A549 (cell line): ENCODE data around the gene BHLHE23. TPM values are rescaled to one million over a fixed set of nuclear protein-coding genes. Genes with fewer than 3 reads are reported as not detected.

Source experiments
- ATAC-seq, 2 experiments: fragments of 200-7000 bp in 1 of 2; fragments of >200 bp in 1 of 2; cut with Nextera tagmentation in 1 of 2; cut with Tn5 transposase in 1 of 2; 3 replicates each; pipeline versions ENCODE4 v1.8.0 to v1.9.1; 2018 to 2020; ENCODE audit warnings: mild to moderate bottlenecking in 1 of 2, moderate library complexity in 1 of 2
- CTCF ChIA-PET: fragments of 300-600 bp; sonication (Branson Sonifier 250); formaldehyde crosslinking; extraction: SDS; loops from one replicate; lab custom pipeline; 2021; ENCODE audit warnings: antibody characterized with exemption, inconsistent platforms; lab: Yijun Ruan, JAX
- POLR2A ChIA-PET: fragments of 350-600 bp; formaldehyde crosslinking; extraction: SDS; loops from one replicate; lab custom pipeline; 2021; ENCODE audit warnings: antibody characterized with exemption, inconsistent platforms; lab: Yijun Ruan, JAX
- DNase-seq, 2 experiments: peaks; one replicate each; pipeline versions ENCODE4 v3.0.0 to v3.0.0-alpha.2; 2011 to 2016; ENCODE audit warnings: low read depth in 1 of 2, low spot score in 1 of 2
- FAIRE-seq: peaks from 2 replicates; lab custom pipeline; 2011; peaks lifted over from hg19 to GRCh38; lab: Jason Lieb, UNC
- H3K27ac ChIP-seq, 2 experiments: fragments of >200 bp; sonication (Bioruptor Twin); formaldehyde crosslinking; 3 replicates each; pipeline ENCODE4 v1.5.1; 2016 to 2017
- H3K4me1 ChIP-seq: fragments of >200 bp; sonication (Bioruptor Twin); formaldehyde crosslinking; 3 replicates; pipeline ENCODE4 v1.6.1; 2016
- H3K4me2 ChIP-seq: fragments of >200 bp; sonication (Bioruptor Twin); formaldehyde crosslinking; 3 replicates; pipeline ENCODE4 v1.6.1; 2016
- H3K4me3 ChIP-seq: fragments of >200 bp; sonication (Bioruptor Twin); formaldehyde crosslinking; 3 replicates; pipeline ENCODE4 v1.5.1; 2016
- H3K9me3 ChIP-seq: fragments of >200 bp; sonication (Bioruptor Twin); formaldehyde crosslinking; 3 replicates; pipeline ENCODE4 v1.6.1; 2016
- BCL3 ChIP-seq: fragments of >200 bp; sonication (Bioruptor Twin); formaldehyde crosslinking; IDR thresholded peaks from 3 replicates; pipeline ENCODE4 v1.6.1; 2016
- CEBPB ChIP-seq, 2 experiments: fragments of >200 bp in 1 of 2; sonication (Bioruptor Twin) in 1 of 2; formaldehyde crosslinking in 1 of 2; IDR thresholded peaks; 2 replicates each; pipeline ENCODE4 v1.6.1; 2012 to 2016
- CHD2 ChIP-seq: fragments of 150-350 bp; IDR thresholded peaks from 2 replicates; pipeline ENCODE4 v1.6.1; 2014; ENCODE audit warnings: low read length; ENCODE audit not compliant: partially characterized antibody
- CHD4 ChIP-seq: fragments of 200-600 bp; sonication (generic); IDR thresholded peaks from 2 replicates; pipeline ENCODE4 v1.6.1; 2016; ENCODE audit warnings: antibody characterized with exemption, mild to moderate bottlenecking, borderline replicate concordance
- EHF ChIP-seq: fragments of 250-450 bp; sonication (Bioruptor Pico); IDR thresholded peaks from 2 replicates; pipeline ENCODE4 v1.5.0; 2020; ENCODE audit warnings: mild to moderate bottlenecking
- EHMT2 ChIP-seq: fragments of 200-600 bp; sonication (generic); IDR thresholded peaks from 2 replicates; pipeline ENCODE4 v1.6.1; 2016; ENCODE audit warnings: antibody characterized with exemption, low read depth, mild to moderate bottlenecking, moderate library complexity
- ELK1 ChIP-seq: fragments of 150-350 bp; IDR thresholded peaks from 2 replicates; pipeline ENCODE4 v1.6.1; 2014; ENCODE audit warnings: low read depth, mild to moderate bottlenecking, low read length
- EP300 ChIP-seq, 2 experiments: fragments of >200 bp; sonication (Bioruptor Twin); formaldehyde crosslinking; IDR thresholded peaks; 2 replicates in 1 of 2; 3 replicates in 1 of 2; pipeline ENCODE4 v1.6.1; 2016 to 2017
- FOSB ChIP-seq: fragments of 250-450 bp; sonication (Bioruptor Pico); IDR thresholded peaks from 2 replicates; pipeline ENCODE4 v1.5.0; 2020; ENCODE audit warnings: mild to moderate bottlenecking, moderate library complexity
- FOXS1 ChIP-seq: fragments of 250-450 bp; sonication (Bioruptor Pico); IDR thresholded peaks from 2 replicates; pipeline ENCODE4 v1.5.0; 2020; ENCODE audit warnings: mild to moderate bottlenecking, moderate library complexity
- HES2 ChIP-seq: fragments of >200 bp; sonication (Bioruptor Twin); formaldehyde crosslinking; IDR thresholded peaks from 2 replicates; pipeline ENCODE4 v1.6.1; 2016
- JUN ChIP-seq, 2 experiments: fragments of >200 bp; sonication (Bioruptor Twin); formaldehyde crosslinking; IDR thresholded peaks; 2 replicates in 1 of 2; 3 replicates in 1 of 2; pipeline ENCODE4 v1.6.1; 2016 to 2017
- MAX ChIP-seq: IDR thresholded peaks from 2 replicates; pipeline ENCODE4 v1.6.1; 2012
- MAZ ChIP-seq: fragments of 150-350 bp; IDR thresholded peaks from 2 replicates; pipeline ENCODE4 v1.6.1; 2014; ENCODE audit warnings: antibody characterized with exemption, low read depth, low read length, borderline replicate concordance
- NFE2L2 ChIP-seq: fragments of 150-350 bp; conservative IDR thresholded peaks from 2 replicates; pipeline ENCODE4 v1.6.1; 2014; ENCODE audit warnings: low read length
- NR3C1 ChIP-seq: fragments of >200 bp; sonication (Bioruptor Twin); formaldehyde crosslinking; IDR thresholded peaks from 3 replicates; pipeline ENCODE4 v1.6.1; 2017
- PBX3 ChIP-seq: IDR thresholded peaks from 2 replicates; pipeline ENCODE4 v1.6.1; 2012
- POLR2AphosphoS2 ChIP-seq: conservative IDR thresholded peaks from 2 replicates; pipeline ENCODE4 v1.6.1; 2012; ENCODE audit warnings: low read length, improper control_type of control experiment, inconsistent platforms
- RAD21 ChIP-seq, 2 experiments: fragments of >200 bp in 1 of 2; sonication (Bioruptor Twin) in 1 of 2; formaldehyde crosslinking in 1 of 2; IDR thresholded peaks in 1 of 2; conservative IDR thresholded peaks in 1 of 2; 2 replicates in 1 of 2; 3 replicates in 1 of 2; pipeline ENCODE4 v1.6.1; 2012 to 2018; ENCODE audit warnings: inconsistent platforms in 1 of 2
- RCOR1 ChIP-seq: fragments of 150-350 bp; IDR thresholded peaks from 2 replicates; pipeline ENCODE4 v1.6.1; 2014; ENCODE audit warnings: antibody characterized with exemption, low read length, low read depth
- REST ChIP-seq: fragments of 200-600 bp; sonication (generic); IDR thresholded peaks from 2 replicates; pipeline ENCODE4 v1.6.1; 2016; ENCODE audit warnings: antibody characterized with exemption, mild to moderate bottlenecking, moderate library complexity
- RFX5 ChIP-seq: fragments of 450-650 bp; IDR thresholded peaks from 2 replicates; pipeline ENCODE4 v1.7.1; 2014; ENCODE audit warnings: antibody characterized with exemption, mild to moderate bottlenecking, moderate library complexity
- RNF2 ChIP-seq: fragments of 200-600 bp; sonication (generic); IDR thresholded peaks from 2 replicates; pipeline ENCODE4 v1.6.1; 2016; ENCODE audit warnings: low read depth, mild to moderate bottlenecking, antibody characterized with exemption, moderate library complexity, borderline replicate concordance
- SMC3 ChIP-seq: fragments of >200 bp; sonication (Bioruptor Twin); formaldehyde crosslinking; IDR thresholded peaks from 3 replicates; pipeline ENCODE4 v1.6.1; 2018; ENCODE audit warnings: inconsistent platforms
- ZC3H11A ChIP-seq: fragments of 450-650 bp; IDR thresholded peaks from 2 replicates; pipeline ENCODE4 v1.6.1; 2014; ENCODE audit warnings: antibody characterized with exemption, mild to moderate bottlenecking
- ZNF302 ChIP-seq: fragments of 250-450 bp; sonication (Bioruptor Pico); IDR thresholded peaks from 2 replicates; pipeline ENCODE4 v1.9.0; 2021; ENCODE audit warnings: inconsistent platforms, mild to moderate bottlenecking, moderate library complexity
- ZSCAN20 ChIP-seq: fragments of 250-450 bp; sonication (Bioruptor Pico); IDR thresholded peaks from 2 replicates; pipeline ENCODE4 v1.8.0; 2022; ENCODE audit warnings: mild to moderate bottlenecking, moderate library complexity
- WGBS: methylation state at CpG from one replicate; pipeline ENCODE4 v1.1.6; 2017; ENCODE audit errors: missing lambda C conversion rate; 5-methylcytosine and 5-hydroxymethylcytosine counted together
- polyA plus RNA-seq, 4 experiments: library from polyadenylated mRNA; depleted of rRNA in 3 of 4; stranded (reverse); fragments of >200 nt; fragmentation: RNase III in 1 of 4; extraction: RNeasy Plus Mini Kit Qiagen cat#74134 plus additional on column Dnase treatment in 1 of 4; gene quantifications; 2 replicates in 3 of 4; 3 replicates in 1 of 4; pipeline ENCODE4 v1.2.3, GENCODE V29; 2011 to 2017

The BHLHE23 gene
- polyA plus RNA-seq, 2 of the 4 experiments (the other 2 are of a cell fraction) = not detected

- Histone ChIP-seq H3K27ac (no peak overlapping the region), H3K9me3 (no peaks in the 10 kb centered on the region), H3K4me1 (no peaks in the 10 kb centered on the region), H3K4me3 (no peak overlapping the region), H3K4me2 (no peak overlapping the region)
- FAIRE-seq = no peak
- 45% methylated on average over 19 of the region's 19 CpGs for WGBS
- CTCF ChIA-PET = interaction anchor here (0.9 to 2.3 kb wide), 5 partner anchors 7 to 124 kb away, joined by 3 to 15 read pairs (median 3); no protein-coding TSS in a partner anchor
- no peak for DNase-seq
- POLR2A ChIA-PET = no interaction called here
- no peak for ATAC-seq
- TF ChIP-seq EHF (CRISPR knock-in tag) = no peak
- TF ChIP-seq ZC3H11A = no peak
- TF ChIP-seq CEBPB (IDR thresholded peaks at IDR 0.05) = no peak
- no peak for TF ChIP-seq RFX5
- TF ChIP-seq EHMT2 = no peak
- no peak for TF ChIP-seq ZSCAN20 (CRISPR knock-in tag)
- TF ChIP-seq JUN (IDR thresholded peaks at IDR 0.05) = no peak
- no peak for TF ChIP-seq NFE2L2
- TF ChIP-seq HES2 = no peak
- TF ChIP-seq FOXS1 (CRISPR knock-in tag) = no peak
- TF ChIP-seq BCL3 = no peak
- TF ChIP-seq NR3C1 = no peak
- TF ChIP-seq REST = no peak
- TF ChIP-seq PBX3 = no peak
- no peak for TF ChIP-seq EP300 (IDR thresholded peaks at IDR 0.05)
- no peak for TF ChIP-seq FOSB (CRISPR knock-in tag)
- TF ChIP-seq SMC3 = no peak
Observed at GRCh38 chr20:62979876-62980373, 26.8 kb downstream of the BHLHE23 start.

GRCh38 chr20:62979310-62979709 is 27.5 kb downstream of the BHLHE23 start:
- ChIA-PET POLR2A (no interaction called here), CTCF (interaction anchor here (1.1 to 2.3 kb wide), 6 partner anchors 9 to 125 kb away, joined by 3 to 15 read pairs (median 3); no protein-coding TSS in a partner anchor)
- ATAC-seq (no peak), DNase-seq (no peak), FAIRE-seq (no peak)
- H3K27ac ChIP-seq = no peak overlapping the region
- no peaks in the 10 kb centered on the region for H3K4me1 ChIP-seq
- no peak overlapping the region for H3K4me3 ChIP-seq
- WGBS = 63% methylated on average over 14 of the region's 14 CpGs
- no peaks in the 10 kb centered on the region for H3K9me3 ChIP-seq
- no peak overlapping the region for H3K4me2 ChIP-seq
- no peak for TF ChIP-seq SMC3
- TF ChIP-seq POLR2AphosphoS2 = no peak
- no peak for TF ChIP-seq REST
- TF ChIP-seq ELK1 = no peak
- no peak for TF ChIP-seq EHMT2
- TF ChIP-seq MAX = no peak
- no peak for TF ChIP-seq MAZ
- no peak for TF ChIP-seq RAD21 (conservative IDR thresholded peaks at IDR 0.05 in 1 of 2, IDR thresholded peaks at IDR 0.05 in 1 of 2)
- no peak for TF ChIP-seq CEBPB (IDR thresholded peaks at IDR 0.05)
- TF ChIP-seq RNF2 = no peak
- TF ChIP-seq CHD2 = no peak
- no peak for TF ChIP-seq ZNF302
- no peak for TF ChIP-seq RCOR1
- no peak for TF ChIP-seq CHD4
